H1 (cell line): ENCODE measurements around the gene MCTS1.

Source experiments
- BRCA1 ChIP-seq: IDR thresholded peaks from 2 replicates; pipeline ENCODE4 v1.6.1; 2012; ENCODE audit warnings: low read depth, low read length, improper control_type of control experiment
- EZH2 ChIP-seq: fragments of 200-600 bp; sonication (generic); IDR thresholded peaks from 2 replicates; pipeline ENCODE4 v1.7.1; 2012; ENCODE audit warnings: low read depth, mild to moderate bottlenecking, moderate library complexity, low read length, inconsistent platforms; ENCODE audit not compliant: severe bottlenecking
- HDAC6 ChIP-seq: IDR thresholded peaks from one replicate; pipeline ENCODE4 v1.7.1; 2012; ENCODE audit warnings: low read depth, mild to moderate bottlenecking, inconsistent platforms, low read length, moderate library complexity
- TCF12 ChIP-seq: IDR thresholded peaks from 2 replicates; pipeline ENCODE4 v1.6.1; 2011; ENCODE audit warnings: low read depth, mild to moderate bottlenecking, low read length
- TF ChIP-seq, protein P1 (sequence below), 3 experiments: IDR thresholded peaks; 1 replicate in 2 of 3; 2 replicates in 1 of 3; pipeline versions ENCODE4 v1.5.1 to v1.6.1; 2011; ENCODE audit warnings: low read length in 3 of 3, mild to moderate bottlenecking in 3 of 3, inconsistent platforms in 2 of 3, low read depth in 1 of 3, moderate library complexity in 1 of 3; ENCODE audit not compliant: insufficient read depth in 1 of 3; ENCODE audit errors: control extremely low read depth in 1 of 3

DNA sequence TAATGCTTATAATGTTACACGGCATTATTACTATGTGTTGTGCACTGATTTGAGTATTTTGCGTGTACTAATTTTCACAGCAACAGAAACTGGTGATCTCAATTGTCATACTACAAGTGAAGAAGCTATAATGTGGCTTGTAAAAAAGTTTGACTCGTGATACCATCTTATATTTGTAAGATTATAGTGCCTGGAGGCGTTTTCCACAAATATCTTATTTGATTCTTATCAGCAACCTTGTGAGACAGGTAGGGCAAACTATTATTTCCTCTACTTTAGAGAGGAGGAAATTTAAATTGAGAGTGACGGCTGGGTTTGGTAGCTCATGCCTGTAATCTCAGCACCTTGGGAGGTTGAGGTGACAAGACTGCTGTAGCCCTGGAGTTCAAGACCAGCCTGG, 47.6 kb upstream of the MCTS1 start:
- TF ChIP-seq, protein P1, sequence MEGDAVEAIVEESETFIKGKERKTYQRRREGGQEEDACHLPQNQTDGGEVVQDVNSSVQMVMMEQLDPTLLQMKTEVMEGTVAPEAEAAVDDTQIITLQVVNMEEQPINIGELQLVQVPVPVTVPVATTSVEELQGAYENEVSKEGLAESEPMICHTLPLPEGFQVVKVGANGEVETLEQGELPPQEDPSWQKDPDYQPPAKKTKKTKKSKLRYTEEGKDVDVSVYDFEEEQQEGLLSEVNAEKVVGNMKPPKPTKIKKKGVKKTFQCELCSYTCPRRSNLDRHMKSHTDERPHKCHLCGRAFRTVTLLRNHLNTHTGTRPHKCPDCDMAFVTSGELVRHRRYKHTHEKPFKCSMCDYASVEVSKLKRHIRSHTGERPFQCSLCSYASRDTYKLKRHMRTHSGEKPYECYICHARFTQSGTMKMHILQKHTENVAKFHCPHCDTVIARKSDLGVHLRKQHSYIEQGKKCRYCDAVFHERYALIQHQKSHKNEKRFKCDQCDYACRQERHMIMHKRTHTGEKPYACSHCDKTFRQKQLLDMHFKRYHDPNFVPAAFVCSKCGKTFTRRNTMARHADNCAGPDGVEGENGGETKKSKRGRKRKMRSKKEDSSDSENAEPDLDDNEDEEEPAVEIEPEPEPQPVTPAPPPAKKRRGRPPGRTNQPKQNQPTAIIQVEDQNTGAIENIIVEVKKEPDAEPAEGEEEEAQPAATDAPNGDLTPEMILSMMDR (IDR thresholded peaks at IDR 0.05; ENCODE audit: control extremely low read depth in 1 of 3, insufficient read depth in 1 of 3, low read depth in 1 of 3, low read length in 3 of 3), result no peak
- no peak for TF ChIP-seq TCF12
- no peak for TF ChIP-seq HDAC6
- no peak for TF ChIP-seq EZH2
- no peak for TF ChIP-seq BRCA1
